ENCODE measurements around the gene DYNC1I1.
A peak's percentile ranks its signal among the peaks of the same experiment; 100 is the strongest.
"Not testable (repeated sequence)": the region's sequence is repeated elsewhere in the genome, so short reads cannot be mapped to it uniquely, and the experiment has no call there.

DYNC1I1 gene

GRCh38 chr7:95916573-95917297 is 144.4 kb downstream of the DYNC1I1 start:
- peak; percentile 90 for DNase-seq

- DNase-seq: no peak
Observed at GRCh38 chr7:95917634-95918033, 145.3 kb downstream of the DYNC1I1 start.

GRCh38 chr7:95919556-95919955 is 147.2 kb downstream of the DYNC1I1 start:
- no peak for DNase-seq

- no peak for DNase-seq
Observed at GRCh38 chr7:95921543-95921942, 149.2 kb downstream of the DYNC1I1 start.

- no peak for DNase-seq
Observed at GRCh38 chr7:95922191-95922590, 149.8 kb downstream of the DYNC1I1 start.

DNA sequence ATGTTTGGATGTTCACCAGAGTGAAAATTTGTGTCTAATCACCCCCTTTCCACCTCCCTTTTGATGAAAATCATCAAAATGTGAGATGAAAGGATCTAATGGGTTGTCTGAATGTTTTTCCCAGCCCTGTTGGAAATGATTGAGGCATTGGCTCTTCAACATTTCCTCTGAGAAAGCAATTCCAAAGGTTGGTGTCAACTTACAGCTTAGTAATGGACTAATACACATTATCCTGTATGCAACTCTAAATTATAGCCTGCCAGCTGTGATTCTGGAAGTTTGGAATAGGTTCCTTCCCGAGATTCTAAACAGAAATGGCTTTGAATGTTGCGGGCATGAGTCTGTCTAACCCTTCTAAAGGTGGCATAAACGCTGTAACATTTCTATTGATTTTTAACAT is 152.9 kb downstream of the DYNC1I1 start:
- DNase-seq: no peak

- DNase-seq: no peak
Observed at GRCh38 chr7:95925971-95926370, 153.6 kb downstream of the DYNC1I1 start.

GRCh38 chr7:95927756-95928155 is 155.4 kb downstream of the DYNC1I1 start:
- no peak for DNase-seq

- no peak for DNase-seq
Observed at GRCh38 chr7:95929710-95930280, 157.4 kb downstream of the DYNC1I1 start.

GRCh38 chr7:95931460-95932232 is 159.3 kb downstream of the DYNC1I1 start:
- no peak for DNase-seq

GRCh38 chr7:95933618-95934017 is 161.3 kb downstream of the DYNC1I1 start:
- no peak for DNase-seq

DNA sequence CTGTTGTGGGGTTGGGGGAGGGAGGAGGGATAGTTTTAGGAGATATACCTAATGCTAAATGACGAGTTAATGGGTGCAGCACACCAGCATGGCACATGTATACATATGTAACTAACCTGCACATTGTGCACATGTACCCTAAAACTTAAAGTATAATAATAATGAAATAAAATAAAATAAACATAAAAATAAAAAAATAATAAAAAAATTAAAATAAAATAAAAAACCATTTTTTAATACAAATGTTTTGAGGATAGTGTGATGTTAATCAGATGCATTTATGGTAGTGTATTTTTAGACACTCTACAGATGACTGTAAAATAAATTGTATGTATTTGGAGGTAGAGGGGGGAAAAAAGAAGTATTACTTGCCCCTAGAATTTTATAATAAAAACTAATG is 172.5 kb downstream of the DYNC1I1 start:
- DNase-seq: not testable (repeated sequence)

GRCh38 chr7:95950698-95951097 is 178.3 kb downstream of the DYNC1I1 start:
- DNase-seq: no peak

- DNase-seq: no peak
Observed at GRCh38 chr7:95951531-95951930, 179.2 kb downstream of the DYNC1I1 start.

- DNase-seq: no peak
Observed at GRCh38 chr7:95951997-95952795, 179.8 kb downstream of the DYNC1I1 start.

DNA sequence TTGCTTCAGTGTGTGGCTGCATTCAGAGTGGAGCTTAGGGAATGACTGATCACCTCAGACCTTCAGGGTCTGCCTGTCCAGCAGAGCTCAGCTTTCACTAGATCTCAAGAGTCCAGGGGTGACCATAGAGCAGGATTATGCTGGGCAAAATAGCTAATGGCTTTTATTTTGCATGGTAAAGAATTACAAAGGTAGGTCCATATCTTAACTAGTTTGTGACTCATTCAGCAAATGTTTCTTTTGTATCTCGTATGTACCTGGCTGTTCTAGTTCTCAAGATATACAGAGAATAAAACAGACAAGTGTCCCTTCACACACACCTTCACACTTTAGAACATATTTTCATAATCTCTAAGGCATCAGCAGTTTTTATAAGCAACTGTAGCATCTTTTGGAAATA is 180.5 kb downstream of the DYNC1I1 start:
- DNase-seq: no peak

- DNase-seq: no peak
Observed at GRCh38 chr7:95955748-95956147, 183.4 kb downstream of the DYNC1I1 start.

DNA sequence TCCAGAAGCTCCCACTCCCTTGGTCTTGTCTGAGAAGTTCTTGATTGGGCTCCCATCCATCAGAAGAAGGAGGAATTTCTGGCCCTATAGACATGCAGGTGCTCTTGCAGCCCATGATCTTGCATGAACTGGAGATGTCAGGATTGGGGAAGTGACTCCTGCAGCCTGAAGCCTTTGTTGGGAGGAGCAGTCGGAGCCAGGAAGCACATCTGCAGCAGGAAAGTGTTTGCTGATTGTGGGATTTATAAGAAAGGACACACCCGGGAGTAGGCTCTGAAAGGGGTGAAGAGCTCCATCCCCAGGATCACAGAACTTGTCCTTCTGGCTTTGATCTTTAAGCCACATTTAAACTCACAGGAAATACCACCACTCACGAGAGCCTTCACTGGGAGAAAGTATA is 185.2 kb downstream of the DYNC1I1 start:
- DNase-seq: no peak

- DNase-seq: no peak
Observed at GRCh38 chr7:95960706-95961244, 188.4 kb downstream of the DYNC1I1 start.

GRCh38 chr7:95963446-95963990 is 191.2 kb downstream of the DYNC1I1 start:
- DNase-seq: no peak

DNA sequence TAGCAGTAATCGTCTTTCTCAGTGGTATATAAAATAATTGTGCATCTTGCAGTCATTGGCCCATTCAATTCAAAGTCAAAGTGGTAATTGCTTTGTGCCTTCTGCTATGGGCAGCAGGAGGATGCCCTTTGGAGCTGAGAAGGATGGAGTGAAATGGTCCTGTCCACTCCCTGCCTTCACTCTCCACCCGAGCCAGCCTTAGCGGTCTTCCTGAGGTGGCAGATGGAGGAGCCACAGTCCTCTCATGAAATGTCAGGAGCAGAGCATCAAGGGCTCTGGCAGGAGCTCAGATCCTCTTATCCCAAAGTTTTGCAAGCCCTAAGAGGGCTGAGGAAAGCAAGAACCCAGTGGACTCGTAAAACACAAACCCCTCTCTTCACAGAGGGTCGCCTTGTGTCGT is 199.4 kb downstream of the DYNC1I1 start:
- no peak for DNase-seq

GRCh38 chr7:95972523-95972922 is 200.2 kb downstream of the DYNC1I1 start:
- no peak for DNase-seq

DNA sequence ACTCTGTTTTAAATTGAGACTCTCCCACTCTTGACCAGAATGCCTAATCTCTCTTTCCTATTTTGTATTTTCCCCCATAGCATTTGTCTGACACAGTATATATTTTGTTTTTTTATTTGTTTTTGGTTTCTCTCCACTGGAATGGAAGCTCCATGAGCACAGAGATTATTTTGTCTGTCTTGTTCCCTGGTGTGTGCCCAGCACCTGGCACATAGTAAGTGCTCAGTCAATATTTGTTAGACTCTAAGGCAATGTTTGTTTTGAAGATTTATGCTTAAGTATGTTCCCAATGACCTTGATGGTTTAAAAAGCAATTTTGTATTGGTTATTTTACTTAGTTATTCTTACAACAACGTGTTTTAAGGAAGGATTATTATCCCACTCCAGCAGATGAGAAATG is 201.8 kb downstream of the DYNC1I1 start:
- no peak for DNase-seq
